ENCODE results near the gene KRTAP10-2. TPM values are rescaled to one million over a fixed set of nuclear protein-coding genes. Genes with fewer than 3 reads are reported as not detected.

KRTAP10-2 gene
- total and polyA plus RNA-seq, 3 donors from 2014 or later, result not detected

DNA sequence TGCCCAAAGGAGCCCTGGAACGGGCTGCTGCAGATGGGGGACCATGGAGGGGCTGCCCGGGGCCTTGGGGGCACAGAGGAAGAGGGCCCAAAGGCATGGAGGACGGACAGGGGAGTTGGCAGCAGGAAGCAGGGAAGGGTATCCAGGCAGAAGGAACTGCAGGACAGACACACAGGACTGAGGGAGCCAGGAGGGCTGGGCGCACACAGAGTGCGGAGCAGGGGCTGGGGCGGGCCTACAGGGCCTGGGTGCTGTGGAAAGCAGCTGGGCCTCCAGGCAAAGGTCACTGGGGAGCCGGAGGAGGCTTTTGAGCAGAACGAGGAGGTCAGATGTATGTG is 39.4 kb downstream of the KRTAP10-2 start:
- TF ChIP-seq, protein P1, sequence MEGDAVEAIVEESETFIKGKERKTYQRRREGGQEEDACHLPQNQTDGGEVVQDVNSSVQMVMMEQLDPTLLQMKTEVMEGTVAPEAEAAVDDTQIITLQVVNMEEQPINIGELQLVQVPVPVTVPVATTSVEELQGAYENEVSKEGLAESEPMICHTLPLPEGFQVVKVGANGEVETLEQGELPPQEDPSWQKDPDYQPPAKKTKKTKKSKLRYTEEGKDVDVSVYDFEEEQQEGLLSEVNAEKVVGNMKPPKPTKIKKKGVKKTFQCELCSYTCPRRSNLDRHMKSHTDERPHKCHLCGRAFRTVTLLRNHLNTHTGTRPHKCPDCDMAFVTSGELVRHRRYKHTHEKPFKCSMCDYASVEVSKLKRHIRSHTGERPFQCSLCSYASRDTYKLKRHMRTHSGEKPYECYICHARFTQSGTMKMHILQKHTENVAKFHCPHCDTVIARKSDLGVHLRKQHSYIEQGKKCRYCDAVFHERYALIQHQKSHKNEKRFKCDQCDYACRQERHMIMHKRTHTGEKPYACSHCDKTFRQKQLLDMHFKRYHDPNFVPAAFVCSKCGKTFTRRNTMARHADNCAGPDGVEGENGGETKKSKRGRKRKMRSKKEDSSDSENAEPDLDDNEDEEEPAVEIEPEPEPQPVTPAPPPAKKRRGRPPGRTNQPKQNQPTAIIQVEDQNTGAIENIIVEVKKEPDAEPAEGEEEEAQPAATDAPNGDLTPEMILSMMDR (IDR thresholded peaks at IDR 0.05), result no peak
- TF ChIP-seq POLR2A (IDR thresholded peaks at IDR 0.05), result no peak
- DNase-seq, result no peak
- no peaks in the 10 kb centered on the region for H3K9me3 ChIP-seq
- intact Hi-C loops (cut with DNase I; ENCODE audit: low total_unique reads), result loop anchor here (10.0 kb wide), 1 partner anchor 283 kb away; no protein-coding TSS in a partner anchor
- no peak overlapping the region for H3K27ac ChIP-seq
- no peaks in the 10 kb centered on the region for H3K36me3 ChIP-seq (ENCODE audit: low read depth, missing control alignments)
- WGBS, 2 donors, result 76 to 82% methylated on average over 6 to 8 of the region's 8 CpGs
- no peaks in the 10 kb centered on the region for H3K27me3 ChIP-seq
- H3K4me1 ChIP-seq, result no peaks in the 10 kb centered on the region
- no peak overlapping the region for H3K4me3 ChIP-seq

DNA sequence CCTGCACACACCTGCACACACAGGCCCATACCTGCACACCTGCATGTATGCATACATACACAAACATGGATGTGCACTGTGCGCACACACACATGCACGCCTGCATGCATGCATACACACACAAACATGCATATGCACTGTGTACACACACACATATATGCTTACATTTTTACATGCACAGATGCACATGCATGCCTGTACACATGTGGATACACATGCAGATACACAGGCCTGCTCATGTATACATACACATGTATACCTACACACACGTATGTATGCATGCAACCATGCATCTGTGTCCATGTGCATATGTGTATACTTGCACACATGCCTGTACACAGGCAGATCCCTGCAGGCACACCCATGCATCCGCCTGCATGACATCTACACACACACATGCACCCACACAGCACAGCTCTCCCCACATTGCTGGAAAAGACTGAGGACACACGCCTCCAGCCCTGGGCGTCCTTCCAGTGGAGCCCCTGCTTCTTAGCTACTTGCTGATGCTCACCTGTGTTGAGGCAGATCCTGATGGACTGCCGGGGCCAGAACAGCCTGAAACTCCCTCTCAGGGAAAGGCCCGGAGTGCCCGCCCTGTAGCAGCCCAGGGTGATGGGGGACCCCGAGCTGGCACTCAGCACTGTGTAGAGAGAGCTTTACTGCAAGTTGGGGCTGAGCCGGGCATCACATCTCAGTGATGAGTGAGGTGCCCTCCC is 39.9 kb downstream of the KRTAP10-2 start:
- no peaks in the 10 kb centered on the region for H3K36me3 ChIP-seq (ENCODE audit: low read depth, missing control alignments)
- no peak for TF ChIP-seq POLR2A (IDR thresholded peaks at IDR 0.05)
- TF ChIP-seq, protein P1 (IDR thresholded peaks at IDR 0.05), result no peak
- intact Hi-C loops (cut with DNase I; ENCODE audit: low total_unique reads), result loop anchor here (10.0 kb wide), 1 partner anchor 283 kb away; no protein-coding TSS in a partner anchor
- DNase-seq, result no peak
- WGBS, 2 donors, result 88 to 90% methylated on average over 11 of the region's 11 CpGs
- no peaks in the 10 kb centered on the region for H3K27me3 ChIP-seq
- H3K4me1 ChIP-seq, result no peaks in the 10 kb centered on the region
- H3K4me3 ChIP-seq, result no peak overlapping the region
- H3K9me3 ChIP-seq, result no peaks in the 10 kb centered on the region
- no peak overlapping the region for H3K27ac ChIP-seq

DNA sequence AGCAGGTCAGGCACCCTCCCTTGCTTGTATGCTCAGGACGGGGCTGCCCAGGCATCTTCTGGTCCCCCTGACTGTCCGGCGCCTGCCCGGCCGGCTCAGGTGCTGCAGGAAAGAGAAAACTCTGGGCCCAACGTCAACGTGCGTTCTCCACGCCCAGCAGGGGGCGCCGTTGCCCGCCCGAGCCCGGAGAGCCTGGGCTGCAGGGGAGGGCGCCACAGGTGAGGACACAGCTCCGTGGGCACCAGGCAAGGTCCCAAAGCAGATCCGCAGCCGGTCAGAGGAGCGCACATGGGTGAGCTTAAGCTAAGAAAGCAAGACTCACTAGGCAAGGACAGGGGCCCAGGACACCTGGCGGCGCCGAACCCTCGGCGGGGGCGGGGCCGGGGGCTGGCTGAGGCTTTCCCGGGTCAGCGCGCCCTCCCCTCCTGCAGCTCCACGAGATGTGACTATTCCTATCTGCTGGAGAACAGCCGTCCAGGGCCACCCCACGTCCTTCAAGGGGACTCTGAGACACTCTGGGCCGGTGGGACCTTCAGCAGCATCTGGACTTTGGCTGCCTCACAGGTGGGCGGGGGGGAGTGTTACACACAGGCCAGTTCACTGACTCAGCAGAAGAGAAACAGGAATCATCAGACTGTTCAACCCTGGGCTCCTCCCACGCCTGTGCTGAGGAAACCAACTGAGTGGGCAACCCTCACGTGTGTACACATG is 40.6 kb downstream of the KRTAP10-2 start:
- no peak for TF ChIP-seq POLR2A (IDR thresholded peaks at IDR 0.05)
- TF ChIP-seq, protein P1 (IDR thresholded peaks at IDR 0.05), result peak; percentile 65 to 88 (median 79)
- H3K4me3 ChIP-seq, result peak overlapping the region in 1 of 2 donors; percentile 29
- intact Hi-C loops (cut with DNase I; ENCODE audit: low total_unique reads), result loop anchor here (10.0 kb wide), 1 partner anchor 284 kb away; no protein-coding TSS in a partner anchor
- H3K36me3 ChIP-seq (ENCODE audit: low read depth, missing control alignments), result no peaks in the 10 kb centered on the region
- H3K9me3 ChIP-seq, result no peaks in the 10 kb centered on the region
- 7 to 11% methylated on average over 10 to 36 of the region's 36 CpGs for WGBS, 2 donors
- H3K27me3 ChIP-seq, result no peaks in the 10 kb centered on the region
- no peak overlapping the region for H3K27ac ChIP-seq
- H3K4me1 ChIP-seq, result no peaks in the 10 kb centered on the region
- peak; percentile 72 for DNase-seq

DNA sequence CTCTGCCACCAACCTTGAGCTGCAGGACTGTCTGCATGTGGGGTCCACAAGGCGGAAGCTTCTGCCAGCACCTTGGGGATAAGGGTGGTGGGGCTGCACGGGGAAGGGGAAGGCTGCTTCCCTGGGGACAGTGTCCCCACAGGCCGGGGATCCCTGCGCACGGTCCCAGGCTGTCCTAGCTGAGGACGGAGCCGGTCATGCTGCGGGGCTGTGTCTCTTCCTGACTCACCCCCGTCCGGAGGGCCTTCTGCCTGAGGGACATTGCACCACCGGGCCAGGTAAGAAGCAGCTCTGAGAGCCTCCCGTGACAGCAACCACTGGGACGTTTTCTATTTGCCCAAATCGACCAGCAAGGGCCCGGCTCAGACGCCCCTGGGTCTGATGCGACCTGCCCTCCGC is 41.2 kb downstream of the KRTAP10-2 start:
- H3K27ac ChIP-seq, result no peak overlapping the region
- H3K9me3 ChIP-seq, result no peaks in the 10 kb centered on the region
- peak overlapping the region in 1 of 2 donors; percentile 29 for H3K4me3 ChIP-seq
- no peaks in the 10 kb centered on the region for H3K27me3 ChIP-seq
- WGBS, 2 donors, result 29 to 49% methylated on average over 7 to 18 of the region's 18 CpGs
- H3K4me1 ChIP-seq, result no peaks in the 10 kb centered on the region
- intact Hi-C loops (cut with DNase I; ENCODE audit: low total_unique reads), result loop anchor here (10.0 kb wide), 1 partner anchor 285 kb away; no protein-coding TSS in a partner anchor
- no peaks in the 10 kb centered on the region for H3K36me3 ChIP-seq (ENCODE audit: low read depth, missing control alignments)
- DNase-seq, result no peak
- TF ChIP-seq, protein P1 (IDR thresholded peaks at IDR 0.05), result no peak
- no peak for TF ChIP-seq POLR2A (IDR thresholded peaks at IDR 0.05)
